ENCODE results near the gene KIAA1328.
"Not testable (repeated sequence)": the region's sequence is repeated elsewhere in the genome, so short reads cannot be mapped to it uniquely, and the experiment has no call there.

The KIAA1328 gene

DNA sequence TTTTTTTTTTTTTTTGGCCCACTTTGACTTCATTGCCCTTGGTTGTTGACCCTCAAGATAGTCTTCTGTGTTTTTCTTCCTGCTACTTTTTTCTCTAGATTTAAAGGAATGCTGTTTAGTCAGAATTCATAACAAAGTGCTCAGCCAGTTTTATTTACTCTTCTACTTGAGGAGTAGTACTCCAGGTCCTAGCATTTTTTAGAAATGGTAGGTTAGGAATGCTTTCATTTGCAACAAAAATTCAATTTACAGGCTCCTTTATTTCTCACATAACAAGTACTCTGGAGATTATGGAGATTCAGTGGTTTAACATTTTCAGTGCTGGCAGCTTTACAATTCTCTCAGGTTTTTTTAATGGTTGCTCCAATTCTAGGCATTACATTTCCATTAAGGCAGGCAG lies 58.2 kb downstream of the KIAA1328 start:
- DNase-seq (ENCODE audit: low read depth, low spot score), result no peak

DNA sequence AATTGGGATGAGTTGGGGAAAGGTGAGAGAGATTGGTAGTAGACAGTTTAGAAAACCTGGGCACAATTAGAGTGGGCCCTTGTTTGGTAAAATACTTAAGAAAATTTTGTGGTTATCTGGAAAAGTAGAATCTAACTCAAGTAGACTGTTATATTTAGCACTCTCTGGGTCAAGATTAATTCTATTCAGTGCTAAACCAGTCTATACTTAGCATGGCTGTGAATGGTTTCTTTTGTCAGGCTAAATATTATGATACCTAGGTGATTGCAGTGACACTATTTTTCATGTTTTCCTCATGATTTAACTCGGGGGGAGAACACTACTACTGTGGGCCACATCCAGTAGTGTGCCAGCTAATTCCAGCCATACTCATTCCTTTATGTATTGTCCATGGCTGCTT lies 58.9 kb downstream of the KIAA1328 start:
- DNase-seq (ENCODE audit: low read depth, low spot score), result no peak

DNA sequence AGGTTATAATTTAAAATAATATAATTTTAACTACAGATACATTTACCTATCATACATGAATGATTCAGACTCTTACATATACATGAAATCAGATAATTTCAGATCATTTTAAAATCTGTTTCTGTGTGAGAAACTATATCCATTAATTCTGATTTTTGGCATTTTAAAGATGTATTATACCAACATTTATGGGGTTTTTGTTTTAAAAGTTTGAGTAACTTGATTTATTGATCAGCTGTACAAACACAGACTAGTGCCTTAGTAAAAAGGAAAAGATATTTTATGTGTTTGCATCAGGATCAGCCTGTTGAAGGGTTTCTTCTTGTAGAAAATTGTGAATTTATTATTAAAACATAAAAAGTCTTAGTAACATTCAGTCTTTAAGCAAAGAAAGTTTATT lies 59.9 kb downstream of the KIAA1328 start:
- DNase-seq (ENCODE audit: low read depth, low spot score), result no peak

DNA sequence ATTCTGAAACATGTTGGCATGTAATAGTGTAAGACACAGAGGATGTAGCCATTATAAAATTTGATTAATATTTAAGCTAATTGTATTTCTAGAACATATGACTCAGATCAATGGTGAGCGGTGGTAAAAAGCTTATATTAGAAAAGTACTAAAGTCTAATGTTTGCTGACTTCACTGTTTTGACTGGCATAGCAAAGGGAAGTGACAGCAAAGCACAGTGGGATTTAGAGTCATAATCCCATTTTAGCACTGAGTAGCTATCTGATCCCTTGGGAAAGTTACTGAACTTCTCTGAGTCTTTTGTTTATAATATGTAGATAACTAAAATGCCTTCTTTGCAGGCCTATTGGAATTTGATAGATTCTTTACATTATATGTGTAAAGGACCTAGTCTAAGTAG lies 60.4 kb downstream of the KIAA1328 start:
- DNase-seq (ENCODE audit: low read depth, low spot score), result no peak

DNA sequence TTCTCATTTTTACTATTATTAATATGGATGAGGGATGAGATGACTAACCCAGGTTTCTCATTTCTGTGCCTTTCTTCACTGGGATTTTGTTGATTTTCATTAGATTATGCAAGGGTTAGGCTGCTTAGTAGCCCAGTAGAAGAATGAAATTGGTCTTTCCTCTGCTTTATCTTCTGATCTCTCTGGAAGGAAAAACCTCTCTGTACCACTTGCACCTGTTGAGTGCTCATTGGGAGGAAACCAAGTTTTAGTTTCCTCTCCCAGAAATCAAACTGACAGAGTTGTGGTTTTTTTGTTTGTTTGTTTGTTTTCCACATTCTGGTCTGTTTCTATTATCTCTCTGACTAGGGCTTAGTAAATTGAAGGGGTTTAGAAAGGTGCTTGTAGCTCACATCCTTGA lies 60.8 kb downstream of the KIAA1328 start:
- no peak for DNase-seq (ENCODE audit: low read depth, low spot score)

DNA sequence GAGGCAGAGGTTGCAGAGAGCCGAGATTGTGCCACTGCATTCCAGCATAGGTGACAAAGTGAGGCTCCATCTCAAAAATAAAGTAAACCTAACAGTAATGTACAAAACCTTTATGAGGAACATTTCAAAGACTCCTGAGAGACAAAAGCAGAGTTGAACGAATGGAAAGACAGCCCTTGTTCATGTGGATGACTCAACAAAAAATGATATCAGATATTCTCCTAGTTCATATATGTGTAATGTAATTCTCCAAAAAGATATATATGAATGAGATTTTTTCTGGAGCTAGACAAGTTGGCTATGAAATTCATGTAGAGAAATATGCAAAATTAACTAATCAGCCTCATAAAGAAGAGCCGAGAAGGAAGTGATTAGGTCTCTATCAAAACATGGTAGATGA lies 61.7 kb downstream of the KIAA1328 start:
- DNase-seq (ENCODE audit: low read depth, low spot score), result no peak

DNA sequence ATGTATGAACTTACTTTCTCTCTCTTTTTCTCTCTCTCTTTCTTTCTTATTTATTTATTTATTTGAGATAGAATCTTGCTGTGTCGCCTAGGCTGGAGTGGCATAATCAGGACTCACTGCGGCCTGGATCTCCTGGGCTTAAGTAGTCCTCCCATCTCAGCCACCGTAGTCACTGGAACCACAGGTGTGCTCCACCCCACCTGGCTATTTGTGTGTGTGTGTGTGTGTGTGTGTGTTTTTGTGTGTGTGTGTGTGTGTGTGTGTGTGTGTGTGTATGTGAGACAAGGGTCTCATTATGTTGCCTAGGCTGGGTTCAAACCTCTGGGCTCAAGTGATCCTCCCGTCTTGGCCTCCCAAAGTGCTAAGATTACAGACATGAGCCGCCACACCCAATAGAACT lies 64.3 kb downstream of the KIAA1328 start:
- DNase-seq (ENCODE audit: low read depth, low spot score), result no peak

DNA sequence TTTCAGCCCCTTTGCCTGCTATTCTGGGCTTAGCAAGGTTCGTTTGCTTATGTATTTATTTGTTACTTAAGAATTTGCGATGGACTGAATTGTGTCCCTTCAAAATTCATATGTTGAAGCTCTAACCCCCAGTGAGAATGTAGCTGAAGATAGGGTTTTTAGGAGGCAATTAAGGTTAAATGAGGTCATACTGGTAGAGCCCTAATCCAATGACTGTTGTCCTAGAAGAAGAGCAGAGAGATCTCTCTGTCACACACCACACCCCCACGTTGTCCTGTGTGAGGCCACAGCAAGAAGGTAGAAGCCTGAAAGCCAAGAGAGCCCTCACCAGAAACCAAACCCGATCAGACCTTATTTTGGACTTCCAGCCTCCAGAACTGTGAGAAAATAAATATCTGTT lies 66.7 kb downstream of the KIAA1328 start:
- DNase-seq (ENCODE audit: low read depth, low spot score), result no peak

DNA sequence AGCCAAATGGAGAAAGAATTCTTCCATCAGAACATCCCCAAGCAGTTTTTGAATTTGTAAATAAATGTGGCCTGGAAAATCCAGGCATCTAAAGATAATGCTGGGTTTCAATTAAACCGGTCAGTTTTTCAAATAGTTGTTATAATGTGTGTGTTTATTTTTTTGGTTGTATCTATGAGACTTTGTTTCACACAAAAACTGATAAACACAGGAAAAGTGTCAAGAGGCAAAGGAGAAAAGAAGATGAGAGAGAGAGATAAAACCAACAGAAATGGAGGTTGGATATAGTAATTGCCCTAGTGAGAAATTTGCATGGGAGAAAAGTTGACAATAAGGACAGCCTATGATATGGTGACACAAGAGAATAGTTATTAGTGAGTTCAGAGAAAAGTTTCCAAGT lies 68.3 kb downstream of the KIAA1328 start:
- no peak for DNase-seq (ENCODE audit: low read depth, low spot score)

DNA sequence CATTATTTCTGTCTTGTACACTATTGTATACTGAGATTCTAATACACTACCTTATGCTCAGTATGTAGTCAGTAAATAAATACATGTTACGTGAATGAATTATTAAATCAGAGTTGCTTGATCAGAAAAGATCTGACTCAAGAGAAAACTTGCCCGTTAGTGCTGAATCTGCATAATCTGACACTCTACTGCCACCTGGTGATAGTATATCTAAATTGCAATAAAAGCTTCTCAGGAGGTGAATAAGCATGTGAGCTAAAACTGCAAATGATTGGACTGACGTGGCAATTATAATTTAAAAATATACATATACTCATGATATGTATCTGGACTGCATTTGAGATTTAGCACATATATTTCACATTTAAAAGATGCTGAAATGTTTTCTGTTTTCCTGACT lies 70.4 kb downstream of the KIAA1328 start:
- DNase-seq (ENCODE audit: low read depth, low spot score), result no peak

DNA sequence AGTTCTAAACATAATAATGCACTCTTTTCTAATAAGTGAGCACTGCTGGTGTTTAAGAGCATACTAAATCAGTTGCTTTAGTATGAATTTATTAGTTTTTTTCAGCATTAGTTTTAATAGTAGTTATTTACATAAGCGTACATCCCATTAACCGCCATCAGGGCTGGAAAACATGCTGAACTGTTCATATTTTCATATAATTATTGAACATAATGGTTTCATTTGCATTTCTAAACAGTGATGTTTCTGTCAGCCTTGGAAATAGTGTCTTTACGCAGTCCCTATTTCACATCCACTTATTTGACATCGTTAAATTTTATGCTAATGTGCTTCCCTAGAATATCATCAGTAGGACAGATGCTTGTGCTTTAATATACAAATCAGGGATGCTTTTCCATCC lies 71.5 kb downstream of the KIAA1328 start:
- no peak for DNase-seq (ENCODE audit: low read depth, low spot score)

DNA sequence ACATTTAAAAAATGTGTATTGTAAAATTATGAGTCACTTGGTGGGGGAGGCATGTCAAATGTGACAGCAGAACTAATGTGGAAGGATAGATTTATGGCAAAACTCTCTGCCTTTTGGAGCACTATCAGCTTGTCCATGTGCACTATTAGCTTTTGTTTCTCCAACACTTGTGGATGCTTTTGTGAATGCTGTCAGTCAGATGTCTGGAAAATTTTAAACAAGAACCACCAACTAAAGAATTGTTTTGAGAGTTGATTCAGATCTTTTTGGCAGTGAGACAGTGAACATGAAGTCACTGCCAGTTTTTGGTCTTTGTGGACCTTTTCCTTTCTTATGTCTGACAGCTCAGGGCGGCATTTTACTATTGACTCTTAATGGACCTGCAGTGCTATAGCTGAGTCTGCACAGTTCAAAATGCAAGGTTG lies 72.4 kb downstream of the KIAA1328 start:
- no peak for DNase-seq (ENCODE audit: low read depth, low spot score)

DNA sequence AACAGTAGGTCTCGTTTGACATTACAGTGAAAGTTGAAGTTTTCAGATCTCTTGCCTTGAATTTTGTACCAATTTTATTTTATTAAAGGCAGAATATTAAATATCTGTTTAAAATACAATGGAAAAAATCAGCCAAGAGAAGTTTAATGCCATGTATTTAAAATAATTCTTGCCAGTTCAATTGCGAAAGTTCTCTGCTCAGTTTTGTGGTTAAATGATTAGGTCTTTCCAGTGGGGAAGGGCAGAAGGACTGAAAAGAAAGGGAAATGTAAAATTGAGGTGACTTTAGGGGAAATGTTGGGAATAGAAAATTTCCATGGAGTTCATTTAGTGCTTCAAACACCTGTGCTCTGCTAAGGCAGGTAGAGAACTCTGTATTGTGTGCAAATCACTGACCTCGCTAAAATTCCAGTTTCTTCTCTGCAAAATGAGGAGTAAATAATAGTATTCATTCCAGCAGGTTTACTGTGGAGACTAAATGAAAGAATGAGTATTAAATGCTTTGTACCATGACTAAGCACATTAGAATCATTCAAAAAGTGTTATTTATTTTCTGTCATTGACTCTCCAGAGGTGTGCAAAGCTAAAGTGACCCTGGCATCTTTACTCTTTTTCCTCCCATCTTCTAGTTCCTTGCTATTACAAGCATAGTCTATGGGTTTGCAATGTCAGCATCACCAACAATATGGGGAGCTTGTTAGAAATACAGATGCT lies 74.4 kb downstream of the KIAA1328 start:
- no peak for DNase-seq (ENCODE audit: low read depth, low spot score)

DNA sequence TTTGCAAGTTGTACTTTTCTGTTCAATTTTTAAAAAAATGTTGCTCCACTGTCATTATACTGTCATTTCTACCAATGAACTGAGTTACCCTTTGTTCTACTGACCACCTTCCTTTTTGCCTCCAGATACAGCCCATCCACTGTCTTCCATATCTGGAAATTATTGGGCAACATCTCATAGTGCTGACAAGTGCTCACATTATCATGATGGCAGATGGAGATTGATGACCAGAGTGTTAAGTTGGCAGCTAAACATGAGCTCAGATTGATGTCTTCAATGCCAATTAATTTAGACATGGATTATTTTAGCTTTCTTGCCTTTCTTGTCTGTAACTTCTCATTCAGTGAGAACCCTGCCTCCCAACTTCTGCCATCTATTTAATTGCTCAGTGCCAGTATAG lies 76.6 kb downstream of the KIAA1328 start:
- no peak for DNase-seq (ENCODE audit: low read depth, low spot score)

DNA sequence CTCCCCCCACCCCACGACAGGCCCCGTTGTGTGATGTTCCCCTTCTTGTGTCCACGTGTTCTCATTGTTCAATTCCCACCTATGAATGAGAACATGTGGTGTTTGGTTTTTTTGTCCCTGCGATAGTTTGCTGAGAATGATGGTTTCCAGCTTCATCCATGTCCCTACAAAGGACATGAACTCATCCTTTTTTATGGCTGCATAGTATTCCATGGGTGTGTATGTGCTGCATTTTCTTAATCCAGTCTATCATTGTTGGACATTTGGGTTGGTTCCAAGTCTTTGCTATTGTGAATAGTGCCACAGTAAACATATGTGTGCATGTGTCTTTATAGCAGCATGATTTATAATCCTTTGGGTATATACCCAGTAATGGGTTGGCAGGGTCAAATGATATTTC lies 80.4 kb downstream of the KIAA1328 start:
- not testable (repeated sequence) for DNase-seq (ENCODE audit: low read depth, low spot score)

DNA sequence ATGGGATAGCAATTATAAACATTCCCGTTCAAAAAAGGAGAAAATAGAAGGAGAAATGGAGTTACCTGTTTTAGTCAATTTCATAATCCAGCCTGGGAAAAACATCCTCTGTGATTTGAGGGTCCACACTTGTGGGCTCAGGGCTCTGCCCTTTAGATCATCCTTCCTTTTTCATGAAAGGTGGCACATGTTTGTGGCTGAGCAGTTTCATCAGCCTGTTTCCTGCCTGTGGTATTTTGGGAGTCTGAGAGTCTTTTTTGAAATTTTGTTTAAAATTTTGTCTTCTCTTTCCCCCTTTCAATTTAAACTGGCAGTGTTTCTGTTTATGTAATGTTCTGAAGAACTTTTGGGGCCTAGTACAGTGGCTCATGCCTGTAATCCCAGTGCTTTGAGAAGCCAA lies 84.0 kb downstream of the KIAA1328 start:
- no peak for DNase-seq (ENCODE audit: low read depth, low spot score)

DNA sequence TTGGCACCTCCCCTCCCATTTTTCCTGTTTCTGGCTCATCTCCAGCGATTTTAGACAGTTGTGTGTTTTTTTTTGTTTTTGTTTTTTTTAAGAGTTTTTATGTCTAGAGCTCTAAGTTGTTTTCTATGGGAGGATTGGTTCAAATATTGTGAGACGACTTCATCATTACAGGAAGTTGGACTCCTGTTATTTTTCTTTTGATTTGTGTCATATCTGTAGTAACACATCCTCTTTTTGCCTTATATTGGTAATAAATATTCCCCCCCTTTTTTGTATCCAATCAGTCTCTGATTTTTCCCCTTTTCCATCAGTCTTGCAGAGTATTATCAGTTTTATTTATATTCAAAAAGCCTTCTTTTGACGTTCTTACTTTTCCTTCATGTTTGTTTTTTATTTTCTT lies 89.0 kb downstream of the KIAA1328 start:
- DNase-seq (ENCODE audit: low read depth, low spot score), result no peak

DNA sequence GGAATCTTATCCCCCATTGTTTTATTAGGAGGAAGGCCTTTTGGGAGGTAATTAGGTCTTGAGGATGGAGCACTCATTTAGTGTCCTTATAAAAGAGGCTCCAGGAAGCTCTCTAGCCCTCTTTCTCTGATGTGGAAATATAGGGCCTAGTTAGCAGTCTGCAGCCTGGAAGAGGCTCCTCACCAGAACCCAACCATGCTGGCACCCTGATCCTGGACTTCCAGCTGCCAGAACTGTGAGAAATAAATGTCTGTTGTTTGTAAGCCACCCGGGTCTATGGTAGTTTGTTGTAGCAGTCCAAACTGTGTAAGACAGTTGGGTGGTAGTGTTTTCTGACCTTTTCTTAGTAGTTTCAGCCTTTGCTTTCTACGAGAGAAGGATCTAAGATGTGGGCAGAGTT lies 100.7 kb downstream of the KIAA1328 start:
- no peak for DNase-seq (ENCODE audit: low read depth, low spot score)

DNA sequence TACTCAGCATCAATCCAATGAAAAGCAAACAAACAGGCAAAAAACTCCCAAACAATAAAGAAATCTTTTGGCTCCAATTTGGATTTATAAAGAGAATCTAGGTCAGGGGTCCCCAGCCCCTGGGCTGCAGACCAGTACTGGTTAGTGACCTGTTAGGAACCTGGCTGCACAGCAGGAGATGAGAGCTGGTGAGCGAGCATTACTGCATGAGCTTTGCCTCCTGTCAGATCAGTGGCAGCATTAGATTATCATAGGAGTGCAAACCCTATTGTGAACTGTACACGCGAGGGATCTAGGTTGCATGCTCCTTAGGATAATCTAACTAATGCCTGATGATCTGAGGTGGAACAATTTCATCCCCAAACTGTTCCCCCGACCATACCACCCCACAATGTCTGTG lies 102.2 kb downstream of the KIAA1328 start:
- no peak for DNase-seq (ENCODE audit: low read depth, low spot score)

DNA sequence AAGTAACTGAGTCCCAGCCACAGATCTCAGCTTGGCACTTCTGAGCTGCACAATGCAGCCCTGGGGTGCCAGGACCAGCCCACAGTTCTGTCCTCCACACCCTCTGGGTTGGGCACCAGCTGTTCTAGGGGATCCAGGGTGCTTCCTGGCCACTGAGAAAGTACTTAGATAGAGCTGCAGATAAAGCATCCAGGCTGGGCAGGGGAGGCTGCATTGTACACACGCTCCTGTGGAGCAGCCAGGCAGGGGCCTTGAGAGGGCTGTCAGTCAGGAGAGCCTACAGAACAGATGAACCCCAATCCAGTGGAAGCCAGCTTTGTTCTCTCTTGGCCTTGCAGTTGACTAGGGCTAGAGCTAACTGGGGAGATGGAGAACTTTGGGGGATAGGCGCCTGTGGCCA lies 104.6 kb downstream of the KIAA1328 start:
- DNase-seq (ENCODE audit: low read depth, low spot score), result no peak

DNA sequence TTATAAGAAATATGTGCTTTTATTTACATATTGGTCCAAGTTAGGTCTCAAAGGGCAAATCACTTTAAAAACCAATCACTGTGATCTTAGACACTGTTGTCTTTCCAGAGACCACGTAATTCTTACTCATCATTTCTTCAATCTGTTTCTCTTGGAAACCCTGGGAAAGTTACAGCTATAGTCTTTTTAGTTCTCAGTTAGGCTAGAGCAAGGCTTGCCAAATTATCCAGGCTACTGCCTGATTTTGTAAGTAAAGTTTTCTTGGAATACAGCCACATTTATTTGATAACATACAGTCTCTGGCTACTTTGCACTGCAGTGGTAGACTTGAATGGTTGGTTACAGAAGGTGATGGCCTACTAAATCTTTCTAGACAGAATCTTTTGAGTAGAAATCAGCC lies 106.0 kb downstream of the KIAA1328 start:
- DNase-seq (ENCODE audit: low read depth, low spot score), result no peak

DNA sequence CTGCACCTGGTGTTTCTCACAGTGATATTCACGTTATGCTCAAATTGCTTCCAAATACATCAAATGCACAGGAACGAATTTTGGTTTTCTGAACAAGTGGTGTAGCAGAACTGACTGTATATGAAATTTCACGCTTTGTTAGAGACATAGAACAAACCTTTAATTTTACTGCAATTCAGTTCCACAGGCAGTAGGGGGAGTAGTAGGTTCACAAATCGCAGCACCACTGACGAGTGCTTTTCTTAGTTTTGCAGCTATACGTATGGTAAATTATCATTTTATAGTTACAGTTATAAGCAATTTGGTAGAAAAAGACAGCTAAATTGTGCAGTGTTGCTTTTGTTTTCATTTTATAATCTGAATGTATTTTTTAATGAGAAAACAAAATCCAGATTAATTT lies 113.3 kb downstream of the KIAA1328 start:
- no peak for DNase-seq (ENCODE audit: low read depth, low spot score)

DNA sequence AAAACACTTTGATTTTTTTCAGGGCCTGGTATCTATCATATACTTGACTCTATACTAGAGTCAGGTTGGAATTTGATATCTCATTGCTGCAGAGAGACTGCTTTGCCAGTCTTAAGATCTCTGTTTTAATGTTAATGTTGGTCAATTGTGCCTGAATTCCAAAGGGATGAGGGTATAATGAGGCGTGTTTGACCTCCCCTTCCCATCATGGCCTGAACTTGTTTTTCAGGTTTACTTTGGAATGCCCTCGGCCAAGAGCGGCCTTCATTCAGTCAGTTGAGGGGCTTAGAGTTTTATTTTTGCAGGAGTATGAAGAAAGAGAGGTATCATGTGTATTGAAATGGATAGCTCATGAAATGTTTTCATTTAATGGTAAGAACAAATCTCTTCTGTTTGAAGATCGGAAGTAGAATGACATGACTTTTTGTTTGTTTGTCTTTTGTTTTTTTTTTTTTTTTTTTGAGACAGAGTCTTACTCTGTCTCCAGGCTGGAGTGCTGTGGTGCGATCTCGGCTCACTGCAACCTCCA lies 119.0 kb downstream of the KIAA1328 start:
- no peak for DNase-seq (ENCODE audit: low read depth, low spot score)

DNA sequence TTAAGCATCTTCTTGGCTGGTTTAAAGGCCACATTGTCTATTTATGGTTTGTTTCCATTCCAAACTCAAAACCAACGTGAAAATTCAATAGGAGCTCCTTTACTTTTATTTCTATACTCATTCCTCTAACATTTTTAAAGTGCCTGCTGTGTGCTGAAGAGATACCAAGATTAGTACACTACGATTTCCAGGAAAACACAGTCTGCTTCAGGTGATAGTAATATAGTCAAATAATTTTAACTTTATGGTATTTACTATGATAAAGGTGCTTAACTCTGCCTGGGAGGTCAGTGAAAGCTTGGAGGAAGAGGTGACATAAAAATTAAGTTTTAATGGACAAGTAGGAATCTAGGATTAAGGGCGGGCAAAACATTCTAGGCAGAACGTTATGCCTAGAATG lies 121.4 kb downstream of the KIAA1328 start:
- DNase-seq (ENCODE audit: low read depth, low spot score), result no peak

Data from brain pericyte (primary cell).